AG04449 (cell line): ENCODE data around the gene ADI1.

Experiments used
- CTCF ChIA-PET: fragments of 350-600 bp; formaldehyde crosslinking; extraction: SDS; loops from one replicate; lab custom pipeline; 2021; ENCODE audit warnings: antibody characterized with exemption; lab: Yijun Ruan, JAX
- POLR2A ChIA-PET: fragments of 400-600, 350-600 bp; formaldehyde crosslinking; extraction: SDS; loops from one replicate; lab custom pipeline; 2020; ENCODE audit warnings: antibody characterized with exemption, inconsistent platforms; lab: Yijun Ruan, JAX
- DNase-seq: peaks from one replicate; pipeline ENCODE4 v3.0.0-alpha.2; 2010; ENCODE audit warnings: low read depth, low spot score
- H3K4me3 ChIP-seq: 2 replicates; pipeline ENCODE4 v1.5.1; 2011; ENCODE audit warnings: low read depth, mild to moderate bottlenecking, control low read depth, low read length
- CTCF ChIP-seq: IDR thresholded peaks from one replicate; pipeline ENCODE4 v1.5.1; 2011; ENCODE audit warnings: mild to moderate bottlenecking, moderate library complexity, low read length, control low read depth, inconsistent platforms; ENCODE audit not compliant: insufficient read depth; ENCODE audit errors: missing control alignments

Gene ADI1

GRCh38 chr2:3481736-3482362, 37.5 kb downstream of the ADI1 start:
- CTCF ChIA-PET, result interaction anchor here (0.6 to 2.4 kb wide), 2 partner anchors 19 to 58 kb away, joined by 3 to 9 read pairs; no protein-coding TSS in a partner anchor
- no peak overlapping the region for H3K4me3 ChIP-seq
- no peak for TF ChIP-seq CTCF
- POLR2A ChIA-PET, result no interaction called here
- DNase-seq, result no peak

DNA sequence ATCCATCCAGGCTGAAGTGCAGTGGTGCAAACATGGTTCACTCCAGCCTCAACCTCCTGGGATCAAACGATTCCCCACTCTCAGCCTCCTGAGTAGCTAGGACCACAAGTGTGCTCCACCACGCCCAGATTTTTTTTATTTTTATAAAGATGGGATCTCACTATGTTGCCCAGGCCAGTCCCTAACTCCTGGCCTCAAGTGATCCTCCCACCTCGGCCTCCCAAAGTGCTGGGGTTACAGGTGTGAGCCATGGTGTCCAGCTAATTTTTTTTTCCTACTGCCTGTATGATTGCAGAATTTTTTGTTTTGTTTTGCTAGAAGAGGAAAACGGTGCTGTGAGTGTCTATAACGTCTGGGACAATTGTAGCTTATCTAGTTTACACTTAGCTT, 38.3 kb downstream of the ADI1 start:
- CTCF ChIA-PET, result interaction anchor here (2.4 kb wide), 1 partner anchor 18 kb away, joined by 9 read pairs; no protein-coding TSS in a partner anchor
- DNase-seq, result no peak
- POLR2A ChIA-PET, result no interaction called here
- TF ChIP-seq CTCF, result no peak
- H3K4me3 ChIP-seq, result no peak overlapping the region

- TF ChIP-seq CTCF, result no peak
- ChIA-PET POLR2A (no interaction called here), CTCF (interaction anchor here (2.4 kb wide), 1 partner anchor 18 kb away, joined by 9 read pairs; no protein-coding TSS in a partner anchor)
- DNase-seq, result no peak
- no peak overlapping the region for H3K4me3 ChIP-seq
These were observed 38.9 kb downstream of the ADI1 start for GRCh38 chr2:3480352-3481010.

GRCh38 chr2:3479430-3480320, 39.7 kb downstream of the ADI1 start:
- no peak overlapping the region for H3K4me3 ChIP-seq
- no peak for DNase-seq
- no peak for TF ChIP-seq CTCF
- CTCF ChIA-PET, result interaction anchor here (0.8 to 2.4 kb wide), 2 partner anchors 9 to 17 kb away, joined by 3 to 9 read pairs; no protein-coding TSS in a partner anchor
- POLR2A ChIA-PET, result no interaction called here

- ChIA-PET CTCF (interaction anchor here (0.8 to 1.2 kb wide), 2 partner anchors 8 to 17 kb away, joined by 3 to 4 read pairs; no protein-coding TSS in a partner anchor), POLR2A (no interaction called here)
- no peak overlapping the region for H3K4me3 ChIP-seq
- DNase-seq, result no peak
- no peak for TF ChIP-seq CTCF
These were observed 40.4 kb downstream of the ADI1 start for GRCh38 chr2:3478846-3479385.

- ChIA-PET POLR2A (no interaction called here), CTCF (interaction anchor here (0.7 kb wide), 1 partner anchor 168 kb away, joined by 3 read pairs; no protein-coding TSS in a partner anchor)
- no peak for DNase-seq
- no peak overlapping the region for H3K4me3 ChIP-seq
- no peak for TF ChIP-seq CTCF
These were observed 42.4 kb downstream of the ADI1 start for GRCh38 chr2:3476985-3477327.
